SW480 (cell line): ENCODE measurements around the gene UPF1.

Experiments used
- DNase-seq: peaks from one replicate; pipeline ENCODE4 v3.0.0-alpha.2; 2016; ENCODE audit warnings: low spot score

Gene UPF1

DNA sequence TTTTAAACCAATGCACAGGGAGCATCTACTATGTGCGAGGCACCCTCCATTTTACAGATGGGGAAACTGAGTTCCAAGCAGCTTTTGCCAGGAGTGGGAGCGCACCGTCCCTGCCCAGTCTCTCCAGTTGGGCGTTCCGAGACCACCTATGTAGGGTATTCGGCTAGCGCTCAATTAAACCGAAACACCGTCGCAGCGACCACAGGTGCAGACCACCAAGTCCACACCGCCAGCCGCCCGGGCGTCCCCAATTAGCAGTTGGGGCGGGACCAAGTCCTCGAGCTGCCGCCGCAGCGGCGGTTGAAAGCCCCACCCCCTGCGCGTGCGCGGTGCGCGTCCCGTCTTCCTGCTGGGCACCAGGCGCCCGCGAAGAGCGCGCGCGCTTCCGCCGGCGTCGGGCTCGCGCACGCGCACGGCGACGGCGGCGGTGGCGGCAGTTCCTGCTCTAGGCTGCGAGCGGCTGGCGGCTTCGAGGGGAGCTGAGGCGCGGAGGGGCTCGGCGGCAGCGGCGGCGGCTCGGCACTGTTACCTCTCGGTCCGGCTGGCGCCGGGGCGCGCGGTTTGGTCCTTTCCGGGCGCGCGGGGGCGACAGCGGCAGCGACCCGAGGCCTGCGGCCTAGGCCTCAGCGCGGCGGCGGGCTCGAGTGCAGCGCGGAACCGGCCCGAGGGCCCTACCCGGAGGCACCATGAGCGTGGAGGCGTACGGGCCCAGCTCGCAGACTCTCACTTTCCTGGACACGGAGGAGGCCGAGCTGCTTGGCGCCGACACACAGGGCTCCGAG is at the start of gene UPF1:
Gene UPF1 (plus strand): TSS at position 436 of the 782 bp plus-strand sequence. CDS start 251 bp downstream, at position 687.
- peak; percentile 85 for DNase-seq

DNA sequence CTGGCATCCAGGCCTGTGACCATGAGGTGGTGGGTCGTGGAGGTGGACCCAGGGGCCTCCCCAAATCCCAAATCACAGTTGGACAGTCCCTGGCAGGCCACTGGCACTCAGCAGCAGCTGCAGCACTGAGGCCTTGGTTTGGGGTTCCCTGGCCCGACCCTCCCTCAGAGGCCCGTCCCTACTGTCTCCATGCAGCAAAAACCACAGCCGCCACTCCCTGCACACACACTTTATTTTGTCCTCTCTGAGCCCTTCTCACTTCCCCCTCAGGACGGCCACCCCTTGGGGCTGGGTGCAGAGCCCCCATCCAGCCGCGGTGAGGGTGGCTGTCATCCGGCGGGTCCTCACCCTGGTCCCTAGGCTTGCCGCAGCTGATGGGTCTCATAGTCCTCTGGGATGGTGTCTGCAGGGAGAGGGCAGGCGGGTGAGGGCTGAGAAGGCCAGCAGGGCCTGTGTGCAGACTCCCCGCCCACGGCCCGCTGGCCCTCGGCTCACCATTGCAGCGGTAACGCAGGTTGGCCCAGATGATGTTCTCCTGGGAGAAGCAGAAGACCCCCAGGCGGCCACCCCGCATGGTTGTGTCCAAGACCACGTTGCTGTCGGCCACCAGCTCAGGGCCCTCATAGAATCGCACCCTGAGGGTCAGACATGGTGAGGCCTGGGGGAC is 49.1 kb upstream of the UPF1 start:
- no peak for DNase-seq

DNA sequence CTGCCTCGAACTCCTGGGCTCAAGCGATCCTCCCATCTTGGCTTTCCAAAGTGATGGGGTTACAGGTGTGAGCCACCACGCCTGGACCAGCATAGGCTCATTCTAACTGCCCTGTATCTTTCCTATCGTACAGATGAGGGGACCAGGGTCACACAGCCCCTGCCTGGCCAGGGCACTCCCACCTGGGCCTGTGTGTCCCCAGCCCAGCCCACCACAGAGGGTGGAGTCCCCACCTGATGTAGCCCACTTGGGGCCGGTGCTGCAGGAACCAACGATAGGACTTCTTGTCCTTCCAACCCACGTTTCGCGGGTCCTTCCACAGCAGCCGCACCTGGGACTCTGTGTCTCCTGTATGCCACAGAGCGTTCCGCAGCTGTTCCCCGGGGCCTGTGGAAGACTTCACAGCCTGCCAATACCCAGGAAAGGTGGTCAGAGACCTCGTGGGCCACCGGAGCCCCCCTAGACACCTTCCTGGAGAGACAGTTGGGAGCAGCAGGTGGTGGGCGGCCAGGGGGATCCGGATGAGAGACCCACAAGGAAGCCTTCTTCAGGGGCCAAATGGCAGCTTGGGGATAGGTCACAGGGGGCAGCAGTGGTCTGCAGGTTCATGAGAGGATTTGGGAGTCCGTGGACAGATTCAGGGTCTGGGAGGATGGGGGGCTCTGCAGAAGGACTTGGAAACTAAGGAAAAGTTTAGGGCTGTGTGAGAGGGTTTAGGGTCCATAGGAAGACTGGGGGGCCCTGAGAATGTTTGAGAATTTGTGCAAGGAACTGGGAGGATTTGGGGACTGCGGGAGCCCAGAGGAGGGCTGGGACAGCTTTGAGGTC is 47.6 kb upstream of the UPF1 start:
- no peak for DNase-seq

DNA sequence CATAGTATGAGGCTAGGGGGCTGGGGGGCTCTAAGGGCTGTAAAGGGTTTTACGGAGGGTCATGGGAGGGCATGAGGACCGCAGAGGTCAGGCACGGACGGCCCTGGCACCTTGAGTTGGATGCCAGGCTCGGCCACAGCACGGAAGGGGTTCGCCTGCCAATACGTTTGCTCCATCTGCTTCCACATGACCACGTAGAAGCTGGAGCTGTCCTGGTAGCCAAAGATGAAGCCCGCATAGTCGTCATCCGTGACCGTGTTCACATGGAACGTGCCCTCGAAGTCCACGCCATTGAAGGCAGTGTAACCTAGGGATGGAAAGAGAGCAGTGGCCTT is 47.0 kb upstream of the UPF1 start:
- no peak for DNase-seq

DNA sequence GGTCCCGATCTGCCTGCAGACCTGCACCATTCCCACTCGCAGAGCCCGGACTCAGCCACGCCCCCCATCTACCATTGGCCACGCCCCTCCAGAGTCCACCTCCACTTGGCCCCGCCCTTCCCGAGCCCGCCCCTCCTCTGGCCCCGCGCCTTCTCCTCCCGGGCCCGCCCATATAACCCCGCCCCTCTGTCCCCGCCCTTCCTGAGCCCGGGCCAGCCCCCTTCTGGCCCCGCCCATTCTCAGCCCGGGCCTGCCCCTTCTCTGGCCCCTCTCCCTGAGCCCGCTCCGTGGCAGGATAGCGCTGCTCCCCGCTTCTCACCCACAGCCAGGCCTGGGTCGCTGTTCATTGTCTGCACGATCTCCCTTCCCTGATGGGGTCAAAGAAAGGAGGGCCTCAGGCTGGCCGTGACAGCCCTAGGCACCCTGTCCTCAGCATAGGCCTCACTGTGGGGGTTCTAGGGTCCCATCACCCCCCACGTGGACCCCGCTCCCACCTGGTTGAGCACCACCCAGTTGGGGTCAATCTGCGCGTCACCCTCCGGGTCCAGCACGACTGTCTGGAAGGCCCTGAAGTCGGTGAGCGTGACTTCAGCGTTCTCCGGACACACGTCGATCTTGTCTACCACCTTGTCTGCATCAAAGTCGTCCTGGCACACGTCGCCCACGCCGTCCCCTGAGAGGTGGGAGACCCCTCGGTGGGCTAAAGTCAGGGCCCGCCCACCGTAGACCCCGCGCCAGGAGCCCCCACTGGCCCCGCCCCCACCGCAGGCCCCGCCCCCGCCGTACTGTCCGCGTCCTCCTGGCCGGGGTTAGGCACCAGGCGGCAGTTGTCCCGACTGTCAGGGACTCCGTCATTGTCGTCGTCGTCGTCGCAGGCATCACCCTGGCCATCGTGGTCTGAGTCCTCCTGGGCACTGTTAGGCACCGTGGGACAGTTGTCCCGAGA is 46.3 kb upstream of the UPF1 start:
- DNase-seq: peak; percentile 68

DNA sequence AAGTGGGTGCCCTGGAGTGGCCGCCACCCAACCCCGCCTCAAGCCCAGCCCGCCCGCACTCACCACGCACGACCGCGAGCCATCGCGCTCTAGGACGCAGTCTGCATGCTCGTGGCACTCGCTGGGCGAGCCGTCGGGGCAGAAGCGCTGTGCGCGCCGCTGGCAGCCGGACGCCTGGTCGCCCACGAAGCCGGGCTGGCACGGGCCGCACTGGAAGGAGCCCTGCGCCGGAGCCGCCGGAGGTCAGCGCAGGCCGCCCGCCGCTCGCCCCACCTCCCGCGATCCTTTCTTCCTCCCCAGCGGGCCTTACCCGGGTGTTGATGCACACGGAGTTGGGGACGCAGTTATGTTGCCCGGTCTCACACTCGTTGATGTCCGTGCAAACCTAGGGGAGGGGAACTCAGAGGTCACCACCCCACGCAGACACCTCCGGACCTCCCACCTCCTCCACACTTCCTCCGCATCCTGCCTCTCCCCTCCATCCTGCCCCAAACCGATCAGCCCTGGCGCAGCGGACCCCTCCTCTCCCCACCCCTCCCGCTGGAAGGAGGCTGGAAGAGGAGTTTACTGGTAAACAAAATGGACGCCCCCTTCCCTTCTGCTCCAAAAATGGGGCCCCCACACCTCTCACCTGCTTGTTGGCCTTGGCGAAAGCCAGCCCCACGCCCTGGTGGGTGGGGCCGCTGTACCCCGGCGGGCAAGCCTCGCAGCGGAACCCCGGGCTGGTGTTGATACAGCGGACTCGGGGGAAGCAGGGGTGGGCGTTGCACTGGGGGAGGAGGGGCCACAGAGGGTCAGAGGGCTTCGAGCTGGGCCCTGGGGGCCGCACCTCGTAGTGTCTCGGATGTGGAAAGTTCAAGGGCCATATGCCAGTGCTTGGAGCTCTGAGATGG is 43.0 kb upstream of the UPF1 start:
- DNase-seq: no peak

DNA sequence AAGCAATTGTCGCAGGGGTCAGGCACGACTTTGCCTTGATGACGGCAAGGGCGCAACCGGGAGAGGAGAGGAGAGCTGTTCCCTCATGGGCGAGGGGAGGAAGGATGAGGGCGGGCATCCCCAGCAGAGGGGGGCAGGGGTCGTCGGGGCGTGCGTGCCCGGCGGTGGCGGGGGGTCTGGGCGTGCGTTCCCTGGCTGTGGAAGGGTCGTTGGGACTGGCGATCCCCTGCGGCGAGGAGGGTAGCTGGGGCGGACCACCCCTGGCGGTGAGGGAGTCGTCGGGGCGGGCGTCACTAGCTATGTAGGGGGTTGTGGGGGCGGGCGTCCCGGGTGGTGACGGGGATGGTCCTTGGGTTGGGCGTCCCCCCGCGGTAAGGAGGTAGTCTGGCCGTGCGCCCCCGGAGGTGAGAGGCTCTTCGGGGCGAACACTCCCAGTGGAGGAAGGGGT is 42.3 kb upstream of the UPF1 start:
- no peak for DNase-seq

DNA sequence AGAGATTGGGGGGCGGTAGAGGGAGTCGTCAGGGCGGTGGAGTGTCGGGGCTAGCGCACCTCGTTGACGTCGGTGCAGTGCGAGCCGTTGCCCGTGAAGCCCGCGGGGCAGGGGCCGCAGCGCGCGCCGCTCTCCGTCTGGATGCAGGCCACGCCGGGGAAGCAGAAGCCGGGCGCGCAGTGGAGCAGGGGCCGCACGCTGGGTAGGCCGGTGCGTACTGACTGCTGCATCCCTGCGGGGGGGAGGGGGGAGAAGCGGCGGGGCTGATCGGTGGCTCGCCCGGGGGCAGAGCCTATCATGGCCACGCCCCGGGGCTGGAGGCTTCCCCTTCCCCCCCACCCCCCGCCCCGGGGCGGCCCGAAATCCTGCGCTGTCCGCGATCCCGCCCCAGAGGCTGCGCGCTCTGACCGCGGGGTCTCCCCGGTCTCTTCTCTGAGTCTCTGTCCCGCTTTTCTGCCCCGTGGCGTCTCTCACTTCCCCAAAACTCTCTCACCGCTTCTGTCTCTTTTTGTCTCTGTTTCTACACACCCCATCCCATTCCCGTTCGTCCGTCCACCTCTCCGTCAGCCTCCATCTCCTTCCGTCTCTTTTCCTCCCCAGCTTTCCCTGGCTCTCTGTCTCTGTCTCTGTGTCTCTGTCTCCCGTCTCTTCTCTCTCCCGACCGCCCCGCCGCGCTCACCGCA is 41.7 kb upstream of the UPF1 start:
- no peak for DNase-seq

DNA sequence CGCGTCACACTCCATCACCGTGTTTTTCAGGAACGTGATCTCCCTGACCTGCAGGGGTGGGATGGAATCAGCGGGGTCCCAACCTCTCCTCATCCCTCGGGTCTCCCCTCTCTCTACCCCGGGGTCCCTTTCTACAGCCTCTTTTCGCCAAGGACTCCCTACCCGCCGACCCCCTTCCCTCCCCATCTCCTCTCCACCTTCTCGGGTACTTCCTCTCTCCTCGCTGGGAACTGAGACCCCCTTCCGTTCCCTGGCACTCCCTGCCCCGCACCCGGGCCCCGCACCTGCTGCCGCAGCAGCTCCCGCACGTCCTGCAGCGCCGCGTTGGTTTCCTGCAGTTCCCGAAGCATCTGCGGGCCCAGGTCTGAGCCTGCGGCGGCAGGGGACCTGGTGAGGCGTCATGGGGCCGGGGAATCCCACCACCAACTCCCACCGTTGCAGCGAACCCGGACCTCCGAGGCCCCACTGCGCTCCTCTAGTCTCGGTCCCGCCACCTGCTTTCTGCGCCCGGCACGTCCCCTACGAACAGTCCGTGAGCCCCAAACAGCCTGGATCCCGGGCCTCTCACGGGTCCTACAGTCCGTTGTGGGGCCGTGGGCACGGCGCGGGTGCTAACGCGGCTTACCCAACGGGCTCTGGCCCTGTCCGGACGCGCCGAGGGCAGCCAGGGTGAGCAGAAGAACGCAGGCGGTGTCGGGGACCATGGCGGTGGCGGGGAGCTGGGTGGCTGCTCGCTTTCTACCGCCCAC is 41.0 kb upstream of the UPF1 start, which contains the start of gene COMP:
Gene COMP (minus strand): TSS at position 740 of the 749 bp plus-strand sequence. CDS start 36 bp downstream, at position 704.
- DNase-seq: no peak

DNA sequence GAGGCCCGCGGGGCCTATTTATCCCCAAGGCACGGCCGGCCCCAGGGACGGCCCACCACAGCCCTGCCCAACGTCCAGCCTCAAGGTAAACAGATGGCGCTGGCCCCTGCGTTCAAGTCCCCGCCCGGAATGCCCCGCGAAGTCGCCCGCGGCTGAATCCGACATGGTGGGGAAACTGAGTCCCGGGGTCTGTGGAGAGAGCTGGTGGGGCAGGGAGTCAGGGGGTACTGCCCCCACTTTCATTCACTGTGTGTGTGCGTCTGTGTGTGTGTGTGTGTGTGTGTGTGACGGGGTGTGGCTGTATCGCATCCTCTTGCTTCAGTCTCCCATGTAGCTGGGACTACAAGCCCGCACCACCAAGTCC is 40.5 kb upstream of the UPF1 start:
- DNase-seq: no peak

DNA sequence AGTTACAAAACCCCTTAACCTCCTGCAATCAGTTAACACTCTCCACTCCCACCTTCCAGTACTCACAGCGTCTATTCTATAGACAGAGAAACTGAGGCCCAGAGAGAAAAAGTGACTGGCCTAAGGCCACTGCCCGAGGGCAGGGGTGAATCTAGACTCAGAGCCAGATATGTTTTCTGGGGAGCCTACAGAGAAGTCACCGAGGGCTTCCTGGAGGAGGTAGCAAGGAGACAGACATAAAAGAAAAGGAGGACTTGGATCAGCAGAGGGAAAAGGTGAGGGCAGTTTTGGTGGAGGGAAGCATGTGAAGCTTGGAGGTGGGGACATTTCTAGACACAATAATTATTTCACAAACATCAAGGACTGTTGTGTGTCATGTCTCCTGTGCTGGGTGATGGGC is 39.1 kb upstream of the UPF1 start:
- no peak for DNase-seq

DNA sequence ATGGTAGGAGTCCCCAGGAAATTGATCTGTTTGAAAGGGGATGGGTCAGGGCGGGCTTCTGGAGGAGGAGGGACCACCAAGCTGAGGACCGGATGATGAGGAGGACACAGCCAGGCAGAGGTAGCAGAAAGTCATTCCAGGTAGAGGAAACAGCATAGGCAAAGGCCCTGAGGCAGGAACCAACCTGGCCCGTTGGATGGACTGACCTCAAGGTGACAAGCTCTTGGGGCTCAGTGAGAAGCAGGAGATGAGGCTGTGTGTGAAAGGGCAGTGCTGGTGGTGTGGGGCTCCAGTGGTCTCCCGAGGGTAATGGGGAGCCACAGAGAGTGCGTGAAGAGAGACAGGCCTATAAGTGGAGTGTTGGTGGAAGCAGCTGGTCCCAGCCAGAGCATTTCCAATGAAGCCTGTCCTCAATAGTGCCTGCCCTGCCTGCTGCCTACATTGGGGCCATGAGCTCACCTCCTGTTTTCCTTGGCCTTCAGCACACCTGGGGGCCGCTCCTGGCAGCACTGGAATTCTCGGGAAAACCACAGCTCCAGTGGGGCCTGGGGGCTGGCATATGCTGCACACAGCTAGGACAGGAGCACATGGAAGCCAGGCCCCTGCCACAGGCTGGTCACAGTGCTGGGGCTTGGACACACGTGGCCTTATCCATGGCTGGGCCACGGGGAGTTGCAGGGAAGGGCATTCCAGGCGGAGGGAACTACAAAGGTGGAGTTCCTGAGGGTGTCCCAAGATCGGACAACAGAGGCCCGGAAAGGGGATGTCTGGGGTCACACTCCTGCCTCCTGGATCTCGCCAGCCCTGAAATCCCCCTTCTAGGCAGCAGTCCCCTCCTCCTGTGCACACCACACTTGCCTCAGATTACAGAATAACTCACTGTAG is 38.4 kb upstream of the UPF1 start:
- DNase-seq: no peak

DNA sequence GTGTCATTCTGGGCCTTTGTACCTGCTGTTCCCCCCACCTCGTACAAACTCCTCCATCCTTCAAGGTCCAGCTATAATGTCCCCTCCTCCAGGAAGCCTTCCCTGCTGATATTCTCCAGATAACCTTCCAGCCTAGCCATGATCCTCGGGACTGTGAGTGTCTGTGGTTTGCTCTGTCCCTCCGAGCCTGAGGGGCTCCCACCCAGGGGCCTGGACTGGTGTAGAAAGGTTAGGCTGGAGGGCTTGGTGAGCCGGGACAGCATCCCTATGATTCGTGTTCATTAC is 37.8 kb upstream of the UPF1 start:
- no peak for DNase-seq

DNA sequence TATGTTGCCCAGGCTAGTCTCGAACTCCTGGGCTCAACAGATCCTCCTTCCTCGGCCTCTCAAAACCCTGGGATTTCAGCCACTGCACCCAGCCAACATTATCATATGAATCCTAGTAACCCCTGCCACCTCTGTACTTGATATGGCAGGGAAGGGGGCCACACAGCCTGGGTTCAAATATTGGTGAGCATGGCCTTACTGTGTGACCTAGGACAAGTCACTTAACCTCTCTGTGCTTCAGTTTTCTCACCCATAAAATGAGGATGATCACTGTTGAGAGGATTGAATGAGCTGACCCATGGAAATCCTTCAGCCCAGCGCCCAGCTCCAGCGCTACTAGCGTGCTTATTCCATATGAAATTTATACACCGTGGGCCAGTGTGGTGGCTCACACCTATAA is 37.1 kb upstream of the UPF1 start:
- no peak for DNase-seq

DNA sequence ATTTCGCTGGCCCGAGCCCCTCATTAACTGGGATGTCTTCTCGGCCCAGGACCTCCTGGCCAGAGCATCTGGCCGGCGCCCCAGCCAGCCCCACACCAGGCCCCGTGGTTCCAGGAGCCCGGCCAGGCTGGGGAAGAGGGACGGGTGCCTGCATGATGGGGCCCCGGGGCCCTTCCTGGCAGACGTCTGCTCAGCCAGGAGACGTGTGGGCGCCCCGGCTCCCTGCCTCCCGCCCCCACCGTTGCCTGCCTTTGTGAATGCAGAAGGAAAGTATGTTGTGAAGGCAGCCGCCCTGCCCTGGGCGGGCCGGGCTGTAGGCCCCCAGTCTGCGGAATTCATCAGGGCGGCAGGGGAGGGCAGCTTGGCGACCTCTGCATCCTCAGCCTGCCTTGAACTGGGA is 36.2 kb upstream of the UPF1 start:
- peak; percentile 39 for DNase-seq

DNA sequence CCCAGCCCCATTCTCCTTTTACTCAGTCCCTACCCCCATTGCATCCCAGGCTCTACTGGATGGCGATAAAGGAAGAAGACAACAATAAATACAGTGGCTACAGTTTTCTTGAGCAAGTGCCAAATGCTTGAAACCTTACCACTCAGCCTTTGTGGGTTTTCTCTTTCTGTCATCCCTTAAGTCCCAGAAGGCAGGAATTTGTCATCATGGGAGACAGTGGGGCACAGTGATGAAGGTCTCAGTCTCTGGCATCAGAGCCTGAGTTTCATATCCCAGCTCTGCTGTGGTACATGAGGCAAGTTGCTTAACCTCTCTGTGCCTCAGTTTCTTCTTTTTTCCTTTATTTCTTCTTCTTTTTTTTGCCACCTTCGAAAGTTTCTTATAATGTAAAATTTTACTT is 35.5 kb upstream of the UPF1 start:
- no peak for DNase-seq

DNA sequence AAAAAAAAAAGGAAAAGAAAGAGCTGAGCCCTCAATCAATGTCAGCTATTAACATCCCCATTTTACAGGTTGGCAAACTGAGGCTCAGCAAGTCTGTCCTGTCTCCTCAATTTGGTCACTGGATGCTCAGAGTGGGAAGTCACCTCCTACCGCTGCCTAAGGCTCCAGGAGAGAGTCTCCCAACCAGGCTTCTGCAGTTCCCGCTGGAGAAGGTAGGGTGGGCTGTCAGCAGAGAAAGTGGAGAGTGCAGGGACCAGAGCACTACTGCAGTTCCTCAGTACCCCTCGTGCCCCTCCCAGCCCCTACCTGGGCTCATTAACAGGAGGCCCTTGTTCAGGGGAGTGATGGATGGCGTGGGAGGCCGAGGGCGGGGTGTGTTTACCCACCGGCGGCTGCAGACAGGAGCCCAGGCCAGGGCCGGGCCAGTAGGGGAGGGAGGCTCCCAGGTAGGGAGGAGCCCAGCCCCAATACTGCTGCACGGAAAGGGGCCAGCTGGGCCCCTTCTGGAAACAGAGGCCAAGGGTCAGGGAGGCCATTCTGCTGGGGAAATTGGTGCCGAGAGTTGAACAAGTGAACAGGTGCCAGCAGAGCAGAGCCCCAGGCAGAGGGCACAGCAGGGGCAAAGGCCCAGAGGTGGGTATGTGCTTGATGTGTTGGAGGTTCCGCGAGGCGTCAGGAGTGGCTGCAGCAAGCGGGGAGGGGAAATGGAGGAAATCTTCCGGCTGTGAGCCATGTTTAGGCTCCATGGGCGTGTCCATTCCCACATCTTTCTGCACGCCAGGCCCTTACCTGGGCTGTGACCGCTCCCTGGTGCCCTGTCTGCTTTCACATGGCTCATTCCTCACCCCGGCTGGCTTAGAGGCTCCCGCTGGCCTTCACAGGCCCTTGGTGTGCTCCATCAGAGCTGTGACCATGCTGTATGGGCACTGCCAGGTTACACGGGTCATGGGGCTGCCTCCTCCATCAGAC is 33.1 kb upstream of the UPF1 start:
- peak; percentile 61 for DNase-seq
